Adrenal gland (tissue), 12 donors: ENCODE data around the gene ST3GAL4. TPM values are rescaled to one million over a fixed set of nuclear protein-coding genes. Genes with fewer than 3 reads are reported as not detected.
A peak's percentile ranks its signal among the peaks of the same experiment; 100 is the strongest.

Experiments used
- DNase-seq, 7 donors: peaks; one replicate each; pipeline ENCODE4 v3.0.0-alpha.2; 2019 to 2020
- H3K27ac ChIP-seq, 5 donors: fragments of 200-600 bp; sonication (generic) in 4 of 5; 1 replicate in 3 of 5; 2 replicates in 2 of 5; pipeline versions ENCODE4 v1.5.1 to v1.8.0; 2016 to 2020; ENCODE audit warnings: mild to moderate bottlenecking in 1 of 5
- H3K27me3 ChIP-seq: fragments of 200-600 bp; 2 replicates; pipeline ENCODE4 v1.8.0; 2021
- H3K36me3 ChIP-seq, 2 donors: fragments of 200-600 bp; replicated peaks in 1 of 2; 1 replicate in 1 of 2; 2 replicates in 1 of 2; pipeline versions ENCODE4 v1.5.1 to v1.8.0; 2018 to 2022
- H3K4me1 ChIP-seq, 2 donors: fragments of 200-600 bp; replicated peaks in 1 of 2; 1 replicate in 1 of 2; 2 replicates in 1 of 2; pipeline versions ENCODE4 v1.5.1 to v1.8.0; 2018 to 2021
- H3K4me3 ChIP-seq, 4 donors: fragments of 200-600 bp; sonication (generic) in 3 of 4; one replicate each; pipeline ENCODE4 v1.5.1; 2016 to 2018
- H3K9me3 ChIP-seq, 3 donors: fragments of 200-600 bp; sonication (generic) in 1 of 3; replicated peaks in 1 of 3; 1 replicate in 2 of 3; 2 replicates in 1 of 3; pipeline versions ENCODE4 v1.5.1 to v1.8.0; 2016 to 2021
- CTCF ChIP-seq, 6 experiments: fragments of 450-650 bp in 4 of 6; fragments of 200-600 bp in 2 of 6; sonication (generic) in 1 of 6; IDR thresholded peaks; 1 replicate in 5 of 6; 2 replicates in 1 of 6; pipeline versions ENCODE4 v1.5.1 to v1.8.0; 2016 to 2021; ENCODE audit warnings: antibody characterized with exemption in 6 of 6, mild to moderate bottlenecking in 2 of 6, moderate library complexity in 1 of 6
- POLR2A ChIP-seq, 2 donors: fragments of 450-650 bp; IDR thresholded peaks; one replicate each; pipeline ENCODE4 v1.6.1; 2017; ENCODE audit warnings: antibody characterized with exemption in 2 of 2, mild to moderate bottlenecking in 2 of 2, moderate library complexity in 1 of 2
- WGBS, 4 donors: extraction: QIAGEN DNeasy Blood & Tissue Kit in 2 of 4; methylation state at CpG; one replicate each; pipeline versions ENCODE4 v1.1.5 to v1.1.7; 2013 to 2017; 5-methylcytosine and 5-hydroxymethylcytosine counted together
- intact Hi-C, 2 donors: fragments of 100-400 bp; cut with DNase I; formaldehyde crosslinking; loops; one replicate each; pipeline versions ENCODE4 v1.14.1 to v1.15.0; 2022 to 2023
- polyA plus RNA-seq, 3 donors: library from polyadenylated mRNA; stranded (reverse); fragments of 200-250 nt in 2 of 3; fragments of 350-450 nt in 1 of 3; fragmentation: Illumina TruSeq in 1 of 3; extraction: RNeasy Lipid Tissue Mini Kit (QIAGEN cat#74804) in 1 of 3; gene quantifications; one replicate each; pipeline ENCODE4 v1.2.3, GENCODE V29; 2013 to 2014
- total RNA-seq, 9 donors: library from RNA; depleted of rRNA in 4 of 9; stranded (reverse); fragments of >200 nt in 4 of 9; fragments of 120-200 nt in 1 of 9; fragmentation: NEBNext Ultra II Directional in 1 of 9; extraction: Animal tissue kit (Norgen Biotek cat#: 25700) in 1 of 9; gene quantifications; one replicate each; pipeline versions ENCODE4 v1.1.0 to v1.2.4, GENCODE V29; 2013 to 2023
- donor health status: healthy with polysubstance abuse.
- donor health status: Bipolar disorder and iron deficiency.
- donor health status: DM: yes; HTN: yes; CAD: no.
- donor health status: DM: no; HTN: no; CAD: no.
- donor health status: DM: no; HTN: no; CAD: no.
- donor health status: DM: yes; HTN: yes; CAD: no.

The ST3GAL4 gene
- total and polyA plus RNA-seq, 12 donors, result 119 to 359 (median 163) TPM

DNA sequence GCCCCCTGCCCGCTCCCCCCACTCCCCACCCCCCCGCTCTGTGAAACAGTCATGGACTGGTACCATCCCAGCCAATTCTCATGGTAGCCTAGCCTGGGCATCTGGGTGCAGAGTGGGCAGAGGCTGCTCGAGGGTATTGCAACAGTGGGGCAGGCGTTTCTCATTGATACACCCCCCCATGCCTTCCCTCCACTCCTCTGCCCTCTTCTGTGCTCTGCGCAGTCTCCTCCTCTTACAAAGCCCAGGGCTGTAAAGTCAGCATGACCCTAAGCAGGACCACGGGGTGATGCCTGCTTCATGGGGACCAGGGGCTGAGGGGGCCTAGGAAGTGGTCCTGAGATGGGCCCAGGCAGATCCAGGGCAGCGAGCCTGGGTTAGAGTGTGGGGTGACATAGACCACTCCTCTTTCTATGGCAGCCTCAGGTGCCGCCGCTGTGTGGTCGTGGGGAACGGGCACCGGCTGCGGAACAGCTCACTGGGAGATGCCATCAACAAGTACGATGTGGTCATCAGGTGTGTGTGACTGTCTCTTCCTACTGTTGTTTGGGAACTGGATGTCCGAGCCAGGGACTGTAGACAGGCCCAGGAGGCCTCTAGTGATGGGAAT, 52.3 kb downstream of the ST3GAL4 start:
- intact Hi-C loops, result no loop called here
- Histone ChIP-seq H3K36me3 (peaks cover 0 to 48% of the 10 kb centered on the region in 2 donors), H3K27ac (peak overlapping the region in 1 of 5 donors; percentile 63), H3K9me3 (no peaks in the 10 kb centered on the region), H3K4me3 (no peak overlapping the region), H3K4me1 (peaks cover 0 to 16% of the 10 kb centered on the region in 2 donors), H3K27me3 (no peaks in the 10 kb centered on the region)
- WGBS, 4 donors, result 79 to 92% (median 86%) methylated on average over 6 to 15 of the region's 15 CpGs
- DNase-seq, result no peak
- TF ChIP-seq POLR2A (IDR thresholded peaks at IDR 0.05), result no peak
- no peak for TF ChIP-seq CTCF (IDR thresholded peaks at IDR 0.05)

GRCh38 chr11:126408496-126408895, 53.0 kb downstream of the ST3GAL4 start:
- H3K27ac ChIP-seq, result peak overlapping the region in 1 of 5 donors; percentile 73
- peaks cover 0 to 54% of the 10 kb centered on the region in 2 donors for H3K36me3 ChIP-seq
- no peak for DNase-seq
- H3K27me3 ChIP-seq, result no peaks in the 10 kb centered on the region
- no peaks in the 10 kb centered on the region for H3K9me3 ChIP-seq
- H3K4me3 ChIP-seq, result no peak overlapping the region
- intact Hi-C loops, result no loop called here
- WGBS, 4 donors, result 81 to 87% (median 82%) methylated on average over 8 to 12 of the region's 12 CpGs
- TF ChIP-seq CTCF (IDR thresholded peaks at IDR 0.05) (no peak), POLR2A (IDR thresholded peaks at IDR 0.05) (no peak)
- H3K4me1 ChIP-seq, result peaks cover 0 to 9% of the 10 kb centered on the region in 2 donors

DNA sequence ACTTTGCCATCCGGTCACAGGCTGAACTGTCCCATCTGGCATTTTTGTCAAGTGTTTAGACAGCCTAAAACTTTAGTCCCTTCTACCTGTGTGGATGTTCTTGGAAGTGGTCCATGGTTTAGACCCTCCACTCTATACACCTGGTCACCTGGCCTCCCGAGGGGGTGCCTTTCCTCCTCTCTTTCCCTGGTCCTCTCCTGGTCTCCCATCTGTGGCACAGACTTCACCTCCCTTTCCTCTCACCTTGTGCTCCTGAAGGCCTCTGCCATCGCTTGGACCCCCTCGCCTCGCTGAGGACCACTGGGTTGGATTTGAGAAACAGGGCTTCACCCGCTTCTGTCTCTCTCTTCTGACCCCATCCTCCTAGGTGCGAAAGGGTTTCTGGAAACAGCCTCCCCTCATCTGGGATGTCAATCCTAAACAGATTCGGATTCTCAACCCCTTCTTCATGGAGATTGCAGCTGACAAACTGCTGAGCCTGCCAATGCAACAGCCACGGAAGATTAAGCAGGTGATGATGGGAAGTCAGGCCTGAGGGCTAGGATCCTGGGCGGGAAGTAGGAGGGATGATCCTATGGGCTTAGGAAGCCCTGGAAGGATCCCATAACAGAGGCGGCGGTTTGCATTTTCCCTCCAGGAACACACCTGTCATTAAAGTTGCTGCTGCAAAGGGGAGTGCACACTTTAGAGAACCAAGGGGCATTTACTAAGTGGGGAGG, 53.6 kb downstream of the ST3GAL4 start:
- H3K4me1 ChIP-seq, result peaks cover 0 to 9% of the 10 kb centered on the region in 2 donors
- no peaks in the 10 kb centered on the region for H3K27me3 ChIP-seq
- WGBS, 4 donors, result 88 to 94% (median 91%) methylated on average over 12 of the region's 12 CpGs
- peaks cover 0 to 59% of the 10 kb centered on the region in 2 donors for H3K36me3 ChIP-seq
- intact Hi-C loops, result no loop called here
- no peak for DNase-seq
- H3K9me3 ChIP-seq, result no peaks in the 10 kb centered on the region
- TF ChIP-seq POLR2A (IDR thresholded peaks at IDR 0.05), result no peak
- no peak for TF ChIP-seq CTCF (IDR thresholded peaks at IDR 0.05)
- peak overlapping the region in 2 of 5 donors; percentile 35 to 73 for H3K27ac ChIP-seq
- H3K4me3 ChIP-seq, result no peak overlapping the region

- intact Hi-C loops, result no loop called here
These were observed 54.1 kb downstream of the ST3GAL4 start for GRCh38 chr11:126409620-126409985.

More at GRCh38 chr11:126409620-126409985, 54.1 kb downstream of the ST3GAL4 start:
- DNase-seq, result no peak
- Histone ChIP-seq H3K4me1 (peaks cover 2 to 12% of the 10 kb centered on the region in 2 donors), H3K27me3 (no peaks in the 10 kb centered on the region), H3K9me3 (no peaks in the 10 kb centered on the region), H3K27ac (peak overlapping the region in 2 of 5 donors; percentile 35 to 73), H3K36me3 (peaks cover 0 to 62% of the 10 kb centered on the region in 2 donors), H3K4me3 (no peak overlapping the region)
- TF ChIP-seq CTCF (IDR thresholded peaks at IDR 0.05) (no peak), POLR2A (IDR thresholded peaks at IDR 0.05) (no peak)
- 71 to 87% (median 77%) methylated on average over 3 of the region's 3 CpGs for WGBS, 4 donors
